ENCODE measurements around the gene FGF8.

Gene FGF8, protein sequence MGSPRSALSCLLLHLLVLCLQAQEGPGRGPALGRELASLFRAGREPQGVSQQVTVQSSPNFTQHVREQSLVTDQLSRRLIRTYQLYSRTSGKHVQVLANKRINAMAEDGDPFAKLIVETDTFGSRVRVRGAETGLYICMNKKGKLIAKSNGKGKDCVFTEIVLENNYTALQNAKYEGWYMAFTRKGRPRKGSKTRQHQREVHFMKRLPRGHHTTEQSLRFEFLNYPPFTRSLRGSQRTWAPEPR

DNA sequence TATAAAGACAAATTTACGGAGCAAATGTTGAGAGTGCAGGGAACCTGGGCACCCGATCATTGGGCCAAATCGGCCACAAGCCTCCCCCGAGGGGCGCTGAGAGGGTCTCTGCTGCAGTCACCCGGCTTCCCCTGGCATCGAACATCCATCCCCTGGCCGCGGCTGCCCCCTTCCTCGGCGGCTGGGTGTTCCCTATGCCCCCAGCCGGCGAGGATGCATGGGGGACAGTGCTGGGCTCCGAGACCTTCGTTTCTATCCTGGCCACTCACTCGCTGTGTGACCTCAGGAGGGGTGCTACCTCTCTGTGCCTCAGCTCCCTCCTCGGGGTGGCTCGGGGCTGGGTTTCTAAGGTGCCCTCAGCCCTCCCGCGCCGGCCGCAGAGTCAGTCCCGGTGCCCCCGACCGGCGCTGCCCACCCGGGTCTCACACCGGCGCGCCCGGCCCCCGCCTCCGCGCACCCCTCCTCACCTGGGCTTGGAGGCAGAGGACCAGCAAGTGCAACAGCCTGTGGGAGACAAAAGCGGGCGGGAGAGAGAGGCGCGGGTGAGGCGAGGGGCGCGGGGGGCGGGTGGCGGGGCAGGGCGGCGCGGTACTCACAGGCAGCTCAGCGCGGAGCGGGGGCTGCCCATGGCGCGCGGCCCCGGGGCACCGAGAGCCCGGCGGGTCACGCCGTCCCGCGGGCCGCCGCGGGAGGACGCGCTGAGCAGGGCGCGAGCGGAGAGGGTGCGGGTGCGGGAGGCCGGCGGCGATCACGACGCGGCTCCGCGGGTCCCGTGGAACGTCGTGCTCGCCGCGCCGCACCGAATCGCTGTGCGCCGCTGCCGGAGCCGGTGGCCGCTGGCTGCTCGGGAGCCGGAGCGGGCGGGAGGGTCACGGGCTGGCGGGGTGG is at the start of gene FGF8:
Gene FGF8, minus strand, starts transcription at position 842 of the 888 bp plus-strand sequence. Its CDS starts 214 bp downstream, at position 628.
- TF ChIP-seq ZNF565 (CRISPR knock-in tag; conservative IDR thresholded peaks at IDR 0.05; ENCODE audit: low read depth) (no peak), RARB (CRISPR knock-in tag; IDR thresholded peaks at IDR 0.05) (no peak), OSR1 (CRISPR knock-in tag; IDR thresholded peaks at IDR 0.05) (no peak), ISL1 (CRISPR knock-in tag; IDR thresholded peaks at IDR 0.05) (no peak), ZNF8 (CRISPR knock-in tag; IDR thresholded peaks at IDR 0.05) (no peak), ZFP30 (CRISPR knock-in tag; IDR thresholded peaks at IDR 0.05) (no peak), ARNTL (CRISPR knock-in tag; IDR thresholded peaks at IDR 0.05; ENCODE audit: borderline replicate concordance, low read depth) (no peak), GLIS3 (CRISPR knock-in tag; IDR thresholded peaks at IDR 0.05) (no peak)
- TF ChIP-seq, protein P1, sequence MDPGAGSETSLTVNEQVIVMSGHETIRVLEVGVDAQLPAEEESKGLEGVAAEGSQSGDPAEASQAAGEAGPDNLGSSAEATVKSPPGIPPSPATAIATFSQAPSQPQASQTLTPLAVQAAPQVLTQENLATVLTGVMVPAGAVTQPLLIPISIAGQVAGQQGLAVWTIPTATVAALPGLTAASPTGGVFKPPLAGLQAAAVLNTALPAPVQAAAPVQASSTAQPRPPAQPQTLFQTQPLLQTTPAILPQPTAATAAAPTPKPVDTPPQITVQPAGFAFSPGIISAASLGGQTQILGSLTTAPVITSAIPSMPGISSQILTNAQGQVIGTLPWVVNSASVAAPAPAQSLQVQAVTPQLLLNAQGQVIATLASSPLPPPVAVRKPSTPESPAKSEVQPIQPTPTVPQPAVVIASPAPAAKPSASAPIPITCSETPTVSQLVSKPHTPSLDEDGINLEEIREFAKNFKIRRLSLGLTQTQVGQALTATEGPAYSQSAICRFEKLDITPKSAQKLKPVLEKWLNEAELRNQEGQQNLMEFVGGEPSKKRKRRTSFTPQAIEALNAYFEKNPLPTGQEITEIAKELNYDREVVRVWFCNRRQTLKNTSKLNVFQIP (CRISPR knock-in tag; IDR thresholded peaks at IDR 0.05; ENCODE audit: borderline replicate concordance, low read depth), result no peak
- TF ChIP-seq, protein P2, sequence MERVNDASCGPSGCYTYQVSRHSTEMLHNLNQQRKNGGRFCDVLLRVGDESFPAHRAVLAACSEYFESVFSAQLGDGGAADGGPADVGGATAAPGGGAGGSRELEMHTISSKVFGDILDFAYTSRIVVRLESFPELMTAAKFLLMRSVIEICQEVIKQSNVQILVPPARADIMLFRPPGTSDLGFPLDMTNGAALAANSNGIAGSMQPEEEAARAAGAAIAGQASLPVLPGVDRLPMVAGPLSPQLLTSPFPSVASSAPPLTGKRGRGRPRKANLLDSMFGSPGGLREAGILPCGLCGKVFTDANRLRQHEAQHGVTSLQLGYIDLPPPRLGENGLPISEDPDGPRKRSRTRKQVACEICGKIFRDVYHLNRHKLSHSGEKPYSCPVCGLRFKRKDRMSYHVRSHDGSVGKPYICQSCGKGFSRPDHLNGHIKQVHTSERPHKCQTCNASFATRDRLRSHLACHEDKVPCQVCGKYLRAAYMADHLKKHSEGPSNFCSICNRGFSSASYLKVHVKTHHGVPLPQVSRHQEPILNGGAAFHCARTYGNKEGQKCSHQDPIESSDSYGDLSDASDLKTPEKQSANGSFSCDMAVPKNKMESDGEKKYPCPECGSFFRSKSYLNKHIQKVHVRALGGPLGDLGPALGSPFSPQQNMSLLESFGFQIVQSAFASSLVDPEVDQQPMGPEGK (CRISPR knock-in tag; IDR thresholded peaks at IDR 0.05; ENCODE audit: borderline replicate concordance), result no peak
- TF ChIP-seq, protein P3, sequence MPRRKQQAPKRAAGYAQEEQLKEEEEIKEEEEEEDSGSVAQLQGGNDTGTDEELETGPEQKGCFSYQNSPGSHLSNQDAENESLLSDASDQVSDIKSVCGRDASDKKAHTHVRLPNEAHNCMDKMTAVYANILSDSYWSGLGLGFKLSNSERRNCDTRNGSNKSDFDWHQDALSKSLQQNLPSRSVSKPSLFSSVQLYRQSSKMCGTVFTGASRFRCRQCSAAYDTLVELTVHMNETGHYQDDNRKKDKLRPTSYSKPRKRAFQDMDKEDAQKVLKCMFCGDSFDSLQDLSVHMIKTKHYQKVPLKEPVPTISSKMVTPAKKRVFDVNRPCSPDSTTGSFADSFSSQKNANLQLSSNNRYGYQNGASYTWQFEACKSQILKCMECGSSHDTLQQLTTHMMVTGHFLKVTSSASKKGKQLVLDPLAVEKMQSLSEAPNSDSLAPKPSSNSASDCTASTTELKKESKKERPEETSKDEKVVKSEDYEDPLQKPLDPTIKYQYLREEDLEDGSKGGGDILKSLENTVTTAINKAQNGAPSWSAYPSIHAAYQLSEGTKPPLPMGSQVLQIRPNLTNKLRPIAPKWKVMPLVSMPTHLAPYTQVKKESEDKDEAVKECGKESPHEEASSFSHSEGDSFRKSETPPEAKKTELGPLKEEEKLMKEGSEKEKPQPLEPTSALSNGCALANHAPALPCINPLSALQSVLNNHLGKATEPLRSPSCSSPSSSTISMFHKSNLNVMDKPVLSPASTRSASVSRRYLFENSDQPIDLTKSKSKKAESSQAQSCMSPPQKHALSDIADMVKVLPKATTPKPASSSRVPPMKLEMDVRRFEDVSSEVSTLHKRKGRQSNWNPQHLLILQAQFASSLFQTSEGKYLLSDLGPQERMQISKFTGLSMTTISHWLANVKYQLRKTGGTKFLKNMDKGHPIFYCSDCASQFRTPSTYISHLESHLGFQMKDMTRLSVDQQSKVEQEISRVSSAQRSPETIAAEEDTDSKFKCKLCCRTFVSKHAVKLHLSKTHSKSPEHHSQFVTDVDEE (CRISPR knock-in tag; IDR thresholded peaks at IDR 0.05), result no peak

DNA sequence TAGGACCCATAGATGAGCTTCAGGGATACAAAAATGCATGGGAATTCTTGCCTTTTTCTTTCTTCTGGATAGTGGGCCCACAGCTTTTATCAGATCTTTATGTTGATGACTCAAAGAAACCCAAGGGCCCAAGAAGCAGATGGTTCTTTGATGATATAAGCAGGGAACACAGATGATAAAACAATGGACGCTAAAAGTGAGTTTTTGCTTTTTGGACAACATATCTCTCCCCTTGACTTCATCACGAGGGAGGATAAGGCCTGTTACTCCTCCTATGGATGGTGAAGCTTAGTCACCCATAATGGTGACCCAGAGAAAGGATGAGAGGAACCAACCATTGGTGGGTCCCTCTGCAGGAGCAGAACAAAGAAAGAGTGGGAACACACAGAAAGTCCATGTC is 48.8 kb upstream of the FGF8 start:
- ATAC-seq, result no peak
- TF ChIP-seq TOX (CRISPR knock-in tag; IDR thresholded peaks at IDR 0.05; ENCODE audit: borderline replicate concordance) (no peak), ZNF565 (CRISPR knock-in tag; conservative IDR thresholded peaks at IDR 0.05; ENCODE audit: low read depth) (no peak), ZC3H10 (CRISPR knock-in tag; IDR thresholded peaks at IDR 0.05) (no peak), BACH2 (CRISPR knock-in tag; IDR thresholded peaks at IDR 0.05; ENCODE audit: borderline replicate concordance) (no peak), RARB (CRISPR knock-in tag; IDR thresholded peaks at IDR 0.05) (no peak), ESRRG (CRISPR knock-in tag; IDR thresholded peaks at IDR 0.05) (no peak), ZNF8 (CRISPR knock-in tag; IDR thresholded peaks at IDR 0.05) (no peak), OSR1 (CRISPR knock-in tag; IDR thresholded peaks at IDR 0.05) (no peak), ARNTL (CRISPR knock-in tag; IDR thresholded peaks at IDR 0.05; ENCODE audit: borderline replicate concordance, low read depth) (no peak), ZNF70 (CRISPR knock-in tag; IDR thresholded peaks at IDR 0.05) (no peak), GLIS3 (CRISPR knock-in tag; IDR thresholded peaks at IDR 0.05) (no peak), ZFP30 (CRISPR knock-in tag; IDR thresholded peaks at IDR 0.05) (no peak), SNAI2 (CRISPR knock-in tag; IDR thresholded peaks at IDR 0.05) (no peak), PPARA (CRISPR knock-in tag; IDR thresholded peaks at IDR 0.05; ENCODE audit: borderline replicate concordance) (no peak)
- TF ChIP-seq, protein P1 (CRISPR knock-in tag; IDR thresholded peaks at IDR 0.05; ENCODE audit: borderline replicate concordance, low read depth), result no peak
- TF ChIP-seq, protein P2 (CRISPR knock-in tag; IDR thresholded peaks at IDR 0.05; ENCODE audit: borderline replicate concordance), result no peak
- TF ChIP-seq, protein P4, sequence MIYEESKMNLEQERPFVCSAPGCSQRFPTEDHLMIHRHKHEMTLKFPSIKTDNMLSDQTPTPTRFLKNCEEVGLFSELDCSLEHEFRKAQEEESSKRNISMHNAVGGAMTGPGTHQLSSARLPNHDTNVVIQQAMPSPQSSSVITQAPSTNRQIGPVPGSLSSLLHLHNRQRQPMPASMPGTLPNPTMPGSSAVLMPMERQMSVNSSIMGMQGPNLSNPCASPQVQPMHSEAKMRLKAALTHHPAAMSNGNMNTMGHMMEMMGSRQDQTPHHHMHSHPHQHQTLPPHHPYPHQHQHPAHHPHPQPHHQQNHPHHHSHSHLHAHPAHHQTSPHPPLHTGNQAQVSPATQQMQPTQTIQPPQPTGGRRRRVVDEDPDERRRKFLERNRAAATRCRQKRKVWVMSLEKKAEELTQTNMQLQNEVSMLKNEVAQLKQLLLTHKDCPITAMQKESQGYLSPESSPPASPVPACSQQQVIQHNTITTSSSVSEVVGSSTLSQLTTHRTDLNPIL (CRISPR knock-in tag; IDR thresholded peaks at IDR 0.05; ENCODE audit: low read depth), result no peak
- TF ChIP-seq, protein P3 (CRISPR knock-in tag; IDR thresholded peaks at IDR 0.05), result no peak
- TF ChIP-seq, protein P5, sequence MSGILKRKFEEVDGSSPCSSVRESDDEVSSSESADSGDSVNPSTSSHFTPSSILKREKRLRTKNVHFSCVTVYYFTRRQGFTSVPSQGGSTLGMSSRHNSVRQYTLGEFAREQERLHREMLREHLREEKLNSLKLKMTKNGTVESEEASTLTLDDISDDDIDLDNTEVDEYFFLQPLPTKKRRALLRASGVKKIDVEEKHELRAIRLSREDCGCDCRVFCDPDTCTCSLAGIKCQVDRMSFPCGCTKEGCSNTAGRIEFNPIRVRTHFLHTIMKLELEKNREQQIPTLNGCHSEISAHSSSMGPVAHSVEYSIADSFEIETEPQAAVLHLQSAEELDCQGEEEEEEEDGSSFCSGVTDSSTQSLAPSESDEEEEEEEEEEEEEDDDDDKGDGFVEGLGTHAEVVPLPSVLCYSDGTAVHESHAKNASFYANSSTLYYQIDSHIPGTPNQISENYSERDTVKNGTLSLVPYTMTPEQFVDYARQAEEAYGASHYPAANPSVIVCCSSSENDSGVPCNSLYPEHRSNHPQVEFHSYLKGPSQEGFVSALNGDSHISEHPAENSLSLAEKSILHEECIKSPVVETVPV (CRISPR knock-in tag; IDR thresholded peaks at IDR 0.05), result no peak

More for the DNA sequence above, at the start of gene FGF8:
- ATAC-seq, result no peak; the same call in 2 of the 3 replicates
